GM19099 (cell line): Measurements from ENCODE around the gene FAM222B.

Experiments
- POLR2A ChIP-seq: IDR thresholded peaks from 3 replicates; pipeline ENCODE4 v1.6.1; 2011; ENCODE audit warnings: low read depth; ENCODE audit not compliant: insufficient read length; ENCODE audit errors: extremely low read depth

FAM222B gene

DNA sequence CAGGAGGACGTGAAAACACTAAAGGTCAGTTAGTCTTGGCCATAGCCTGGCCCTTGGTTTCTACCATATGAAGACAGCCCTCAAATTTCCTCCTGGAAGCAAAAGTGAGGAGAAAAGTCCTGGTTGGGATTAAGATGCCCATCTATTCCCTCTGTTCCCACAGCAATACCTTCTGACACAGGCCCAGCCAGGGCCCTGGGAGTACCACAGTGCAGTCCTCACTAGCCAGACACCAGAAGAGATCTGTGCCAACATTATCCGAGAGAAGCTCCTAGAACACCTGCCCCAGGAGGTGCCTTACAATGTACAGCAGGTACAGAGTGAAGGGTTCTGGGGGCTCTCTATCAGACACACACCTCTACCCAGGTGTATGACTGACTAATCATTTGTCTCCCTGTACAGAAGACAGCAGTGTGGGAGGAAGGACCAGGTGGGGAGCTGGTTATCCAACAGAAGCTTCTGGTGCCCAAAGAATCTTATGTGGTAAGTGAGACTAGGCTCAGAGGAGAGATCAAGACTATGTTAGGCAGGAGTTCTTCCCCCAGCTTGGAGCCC is 16.3 kb upstream of the FAM222B start:
- TF ChIP-seq POLR2A, result no peak

DNA sequence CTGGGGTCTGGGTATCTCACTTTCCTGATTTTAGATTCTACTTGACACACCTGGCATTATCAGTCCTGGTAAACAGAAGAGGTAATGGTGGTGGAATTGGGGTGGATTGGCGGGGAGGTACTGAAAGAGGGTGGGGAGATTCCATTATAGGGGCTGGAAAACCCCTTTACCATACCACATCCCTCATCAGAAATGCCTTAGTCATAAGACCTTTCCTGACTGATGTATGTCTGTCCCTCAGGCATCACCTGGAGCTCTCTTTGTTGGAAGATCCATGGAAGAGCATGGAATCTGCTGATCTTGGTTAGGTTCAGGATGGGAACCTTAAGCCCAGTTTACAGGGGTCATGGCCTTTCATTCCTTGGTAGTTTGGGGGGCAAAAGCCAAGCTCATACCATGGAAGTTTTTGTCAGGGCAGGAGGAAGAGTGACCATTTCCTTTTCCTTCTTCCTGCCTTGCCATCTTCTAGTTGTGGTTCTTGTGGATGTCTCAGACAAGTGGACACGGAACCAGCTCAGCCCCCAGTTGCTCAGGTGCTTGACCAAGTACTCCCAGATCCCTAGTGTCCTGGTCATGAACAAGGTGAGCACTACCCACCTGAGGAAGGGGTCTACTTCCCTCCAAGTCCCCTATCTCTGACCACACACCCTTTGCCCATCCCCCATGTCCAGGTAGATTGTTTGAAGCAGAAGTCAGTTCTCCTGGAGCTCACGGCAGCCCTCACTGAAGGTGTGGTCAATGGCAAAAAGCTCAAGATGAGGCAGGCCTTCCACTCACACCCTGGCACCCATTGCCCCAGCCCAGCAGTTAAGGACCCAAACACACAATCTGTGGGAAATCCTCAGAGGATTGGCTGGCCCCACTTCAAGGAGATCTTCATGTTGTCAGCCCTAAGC is 15.6 kb upstream of the FAM222B start:
- no peak for TF ChIP-seq POLR2A

DNA sequence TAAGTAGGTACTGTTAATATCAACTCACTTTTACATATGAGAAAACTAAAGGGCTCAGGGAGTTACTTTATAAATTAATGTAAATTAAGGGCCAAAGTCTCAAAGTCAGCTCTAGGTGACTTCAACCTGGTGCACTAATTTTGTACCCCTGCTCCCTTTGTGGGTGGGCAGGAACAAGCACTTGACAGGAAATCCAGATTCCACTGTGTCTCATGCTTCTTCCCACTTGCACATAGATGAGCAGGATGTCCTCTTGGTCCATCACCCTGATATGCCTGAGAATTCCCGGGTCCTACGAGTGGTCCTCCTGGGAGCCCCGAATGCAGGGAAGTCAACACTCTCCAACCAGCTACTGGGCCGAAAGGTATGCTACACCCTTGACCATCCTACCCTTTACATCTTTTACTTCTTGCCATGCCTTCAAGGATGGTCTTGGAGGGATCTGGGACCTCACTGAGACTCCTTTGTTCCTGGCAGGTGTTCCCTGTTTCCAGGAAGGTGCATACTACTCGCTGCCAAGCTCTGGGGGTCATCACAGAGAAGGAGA is 13.5 kb upstream of the FAM222B start:
- TF ChIP-seq POLR2A, result no peak

DNA sequence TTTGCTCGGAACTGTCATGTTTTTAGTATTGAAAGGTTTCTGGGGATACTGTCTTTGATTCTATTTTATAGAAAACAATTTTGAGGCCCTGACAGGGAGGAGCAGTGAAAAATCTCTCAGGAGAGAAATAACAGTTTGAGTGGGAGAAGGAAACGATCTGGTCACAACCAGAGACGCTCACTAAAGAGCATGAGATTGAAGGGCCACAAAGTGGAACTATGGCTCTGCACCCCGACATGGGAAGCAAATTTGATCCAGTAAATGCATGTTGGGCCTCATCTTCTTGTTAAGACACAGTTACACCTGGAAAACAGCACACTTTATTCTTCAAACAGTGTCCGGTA is 12.7 kb upstream of the FAM222B start:
- TF ChIP-seq POLR2A, result no peak

DNA sequence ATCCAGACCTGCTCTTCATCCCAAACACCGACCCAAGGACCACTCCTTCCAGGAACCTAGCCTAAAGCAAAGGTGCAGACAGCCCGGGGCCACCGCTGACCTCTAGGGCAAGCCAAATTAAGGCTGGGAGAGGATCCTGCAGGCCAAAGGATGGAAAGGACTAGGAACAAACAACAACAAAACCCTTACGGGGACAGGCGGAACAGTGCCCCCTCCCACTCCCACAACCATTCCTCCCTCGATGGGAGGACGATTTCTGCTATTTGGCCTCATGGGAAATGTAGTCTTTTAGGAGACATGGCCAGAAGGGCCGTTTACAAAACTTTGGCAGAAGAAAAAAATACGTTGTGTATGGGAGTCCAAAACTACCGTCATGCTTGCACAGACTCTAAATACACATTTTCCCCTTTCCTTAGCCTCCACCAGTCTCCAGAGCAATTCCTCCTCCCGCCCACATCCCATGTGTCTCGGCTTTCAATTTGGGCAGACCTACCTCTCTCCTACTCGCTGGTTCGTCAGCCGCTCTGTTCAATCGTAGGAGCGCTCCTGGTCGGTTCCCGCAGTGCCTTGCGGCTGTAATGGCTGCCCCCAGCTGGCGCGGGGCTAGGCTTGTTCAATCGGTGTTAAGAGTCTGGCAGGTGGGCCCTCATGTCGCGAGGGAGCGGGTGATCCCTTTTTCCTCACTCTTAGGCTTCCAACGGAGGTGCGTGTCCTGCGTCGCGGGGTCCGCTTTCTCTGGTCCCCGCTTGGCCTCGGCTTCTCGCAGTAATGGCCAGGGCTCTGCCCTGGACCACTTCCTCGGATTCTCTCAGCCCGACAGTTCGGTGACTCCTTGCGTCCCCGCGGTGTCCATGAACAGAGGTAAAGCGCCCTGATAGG is 12.1 kb upstream of the FAM222B start, which contains the start of gene ERAL1:
Gene ERAL1, plus strand, starts transcription at position 560 of the 879 bp plus-strand sequence. Its CDS starts 19 bp downstream, at position 579.
- peak; percentile 86 for TF ChIP-seq POLR2A

- no peak for TF ChIP-seq POLR2A
Measured at GRCh38 chr17:28853295-28853694, 10.7 kb upstream of the FAM222B start.

- no peak for TF ChIP-seq POLR2A
Measured at GRCh38 chr17:28849281-28849680, 6.7 kb upstream of the FAM222B start.

GRCh38 chr17:28846231-28846630 is 3.6 kb upstream of the FAM222B start:
- no peak for TF ChIP-seq POLR2A

DNA sequence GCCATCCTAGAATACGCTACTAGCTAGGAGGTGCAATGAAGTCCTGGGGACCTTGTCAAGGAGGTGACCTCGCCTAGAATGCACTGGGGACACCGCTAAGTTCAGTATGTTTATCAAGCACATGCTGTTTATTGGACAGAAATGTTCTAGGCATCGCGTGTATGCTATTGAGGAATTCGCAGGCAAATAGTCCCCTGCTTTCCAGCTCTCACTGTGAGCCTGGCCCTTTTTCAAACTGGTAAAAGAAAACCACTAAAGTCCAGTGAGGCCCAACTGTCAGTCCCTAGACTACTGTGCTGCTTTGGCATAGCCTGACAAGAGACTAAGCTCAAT is 1.2 kb upstream of the FAM222B start:
- no peak for TF ChIP-seq POLR2A

DNA sequence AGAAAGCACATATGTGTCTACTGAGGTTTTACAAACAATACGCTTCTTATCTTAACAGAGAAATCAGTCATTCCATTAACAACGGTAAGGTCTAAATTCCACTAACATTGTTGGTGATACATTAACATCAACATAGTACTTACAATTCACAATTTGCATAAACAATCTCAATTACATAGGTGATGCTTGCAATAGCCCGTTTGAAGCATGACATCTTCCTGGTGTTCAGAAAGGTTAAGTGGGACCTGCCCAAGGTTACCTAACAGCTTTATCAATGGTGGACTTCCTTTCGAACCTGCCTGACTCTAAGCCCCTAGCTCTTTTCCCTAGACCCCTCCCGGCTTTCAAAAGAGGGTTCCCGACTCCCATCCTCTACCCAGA is 699 bp downstream of the FAM222B start:
- no peak for TF ChIP-seq POLR2A

GRCh38 chr17:28839221-28839620 is 3.4 kb downstream of the FAM222B start:
- no peak for TF ChIP-seq POLR2A

DNA sequence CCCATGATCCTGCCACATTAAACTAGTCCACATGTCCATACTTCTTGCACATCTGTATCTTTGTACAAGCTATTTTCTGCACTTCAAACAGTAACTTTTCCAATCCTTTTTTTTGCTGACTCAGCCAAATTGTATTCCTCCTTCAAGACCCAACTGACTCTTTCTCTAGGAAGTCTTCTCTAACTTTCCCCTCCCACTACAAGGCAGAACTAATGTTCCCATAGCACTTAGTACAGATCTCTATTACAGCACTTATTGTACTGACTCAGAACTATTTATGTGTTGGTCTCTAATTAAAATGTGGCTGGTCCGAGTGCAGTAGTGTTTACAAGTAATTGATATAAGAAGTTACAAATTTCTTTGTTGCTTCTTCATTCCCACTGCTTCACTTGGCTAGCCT is 8.2 kb downstream of the FAM222B start:
- TF ChIP-seq POLR2A, result no peak

GRCh38 chr17:28828294-28829040 is 14.1 kb downstream of the FAM222B start:
- no peak for TF ChIP-seq POLR2A

- no peak for TF ChIP-seq POLR2A
Measured at GRCh38 chr17:28827672-28828071, 14.9 kb downstream of the FAM222B start.

DNA sequence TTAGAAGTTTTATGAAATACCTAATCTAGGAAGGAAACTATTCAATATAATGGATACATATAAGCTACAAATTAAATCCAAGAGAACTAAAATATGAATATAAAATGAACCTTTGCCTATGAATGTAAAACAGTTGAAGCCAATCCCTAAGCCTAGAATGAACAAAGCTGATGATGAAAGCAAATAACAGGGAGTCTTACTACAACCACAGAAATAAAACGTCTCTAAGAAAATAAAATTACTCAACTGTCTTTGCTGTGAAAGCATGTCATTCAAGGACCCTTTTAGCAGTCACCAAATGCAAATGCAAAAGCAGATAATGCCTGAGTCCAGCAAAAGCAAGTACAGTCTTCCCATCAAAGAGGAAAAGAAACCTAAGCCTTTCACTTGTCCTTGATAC is 23.0 kb downstream of the FAM222B start:
- TF ChIP-seq POLR2A, result no peak
